Measurements from ENCODE around the gene XAB2.

Gene XAB2

GRCh38 chr19:7632340-7633203 lies 3.2 kb upstream of the XAB2 start:
- DNase-seq = no peak

DNA sequence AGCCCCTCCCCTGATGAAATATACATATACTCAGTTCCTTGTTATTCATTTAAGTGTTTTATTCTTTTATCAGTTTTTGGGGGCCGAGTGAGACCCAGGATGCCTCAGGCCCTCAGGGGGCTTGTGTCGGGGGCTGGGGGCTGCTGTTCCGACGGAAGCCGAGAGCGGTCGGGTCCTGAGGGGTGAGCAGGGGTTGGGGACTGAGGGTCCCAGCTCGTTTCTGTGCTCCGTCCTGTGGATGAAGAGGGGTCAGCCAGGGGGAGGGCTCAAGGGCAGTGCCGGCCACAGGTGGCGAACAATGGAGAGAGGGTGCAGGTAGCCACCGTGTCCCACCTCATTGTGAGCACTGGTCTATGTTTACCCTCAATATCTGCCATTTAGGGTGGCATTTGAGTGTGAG lies 2.2 kb upstream of the XAB2 start:
- DNase-seq = no peak

- DNase-seq = no peak
Measured at GRCh38 chr19:7628589-7629311, 595 bp downstream of the XAB2 start.

GRCh38 chr19:7627166-7627565 lies 2.2 kb downstream of the XAB2 start:
- DNase-seq = no peak

DNA sequence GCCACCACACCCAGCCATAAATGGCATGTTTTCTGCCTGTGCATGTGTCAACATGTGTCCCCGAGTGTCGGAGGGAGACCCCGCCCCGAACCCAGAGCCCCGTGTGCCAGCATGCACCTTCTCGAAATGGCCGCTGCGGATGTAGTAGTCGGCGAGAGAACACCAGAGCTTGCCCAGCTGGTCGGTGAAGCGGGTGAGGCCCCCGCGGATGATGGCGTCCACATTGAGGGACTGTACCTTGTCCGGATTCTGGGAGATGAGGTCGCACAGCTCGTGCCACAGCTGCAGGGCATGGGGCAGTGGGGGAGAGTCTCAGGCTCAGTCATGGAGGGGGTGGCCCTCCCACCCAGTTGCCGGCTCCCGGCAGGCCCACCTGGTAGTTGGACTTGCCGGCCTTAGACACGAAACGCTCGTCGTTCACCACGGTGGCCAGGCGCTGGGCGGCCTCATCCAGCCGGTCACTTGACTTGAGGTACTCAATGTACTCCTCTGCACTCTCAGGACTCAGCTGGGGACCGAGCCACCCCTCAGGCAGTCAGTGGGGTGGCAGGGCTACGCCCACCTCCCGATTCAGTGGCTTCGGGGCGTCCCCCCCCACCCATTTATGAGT lies 3.5 kb downstream of the XAB2 start:
- DNase-seq = no peak

DNA sequence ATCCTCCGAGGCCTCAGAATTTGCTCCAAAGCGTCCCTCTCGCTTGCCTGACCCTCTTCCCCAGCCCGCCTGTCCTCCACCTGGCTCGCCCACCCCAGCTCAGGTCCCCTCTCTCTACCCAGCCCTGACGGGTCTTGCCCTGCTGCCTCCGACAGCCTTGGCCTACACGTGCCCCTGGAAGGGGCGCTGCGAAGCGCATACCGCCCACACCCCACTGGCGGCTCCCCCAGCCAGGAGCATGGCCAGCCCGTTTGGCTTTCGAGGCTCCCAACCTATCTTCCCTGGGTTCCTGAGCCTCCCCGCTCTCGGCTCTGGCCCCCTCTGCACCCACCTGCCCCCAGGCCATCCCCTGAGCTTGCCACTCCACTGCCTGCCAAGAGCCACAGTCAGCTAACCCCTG lies 4.5 kb downstream of the XAB2 start:
- DNase-seq = no peak

- DNase-seq = no peak
Measured at GRCh38 chr19:7623725-7624603, 5.4 kb downstream of the XAB2 start.

DNA sequence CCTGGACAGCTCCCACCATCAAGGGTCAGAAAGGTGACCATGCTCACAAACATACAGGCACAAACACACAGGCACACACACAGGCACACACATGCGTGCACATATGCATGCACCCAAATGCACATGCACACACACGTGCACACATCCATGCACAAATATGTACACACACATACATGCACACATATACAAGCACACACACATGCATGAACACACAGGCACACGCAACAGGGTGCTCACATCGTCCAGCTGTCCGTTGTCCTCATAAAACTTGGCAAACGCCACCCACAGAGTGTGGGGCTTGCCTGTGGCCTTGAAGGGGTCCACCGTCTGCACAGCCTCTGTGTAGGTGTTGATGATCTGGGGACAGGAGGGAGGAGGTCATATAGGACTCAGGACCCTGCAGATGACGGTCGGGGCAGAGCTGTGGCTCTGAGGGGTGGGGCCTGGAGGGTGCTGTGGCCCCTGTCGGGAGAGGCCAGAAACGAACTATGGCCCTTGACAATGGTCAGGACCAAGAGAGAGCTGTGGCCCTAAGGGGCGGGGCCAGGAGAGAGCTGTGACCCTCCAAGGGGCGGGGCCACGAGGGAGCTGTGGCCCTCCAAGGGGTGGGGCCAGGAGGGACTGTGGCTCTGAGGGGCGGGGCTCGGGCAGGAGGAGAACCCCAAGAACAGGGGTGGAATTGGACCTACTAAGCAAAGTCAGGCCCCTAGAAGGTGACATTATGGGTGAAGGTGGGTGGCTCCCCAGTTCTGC lies 6.2 kb downstream of the XAB2 start:
- DNase-seq = no peak

DNA sequence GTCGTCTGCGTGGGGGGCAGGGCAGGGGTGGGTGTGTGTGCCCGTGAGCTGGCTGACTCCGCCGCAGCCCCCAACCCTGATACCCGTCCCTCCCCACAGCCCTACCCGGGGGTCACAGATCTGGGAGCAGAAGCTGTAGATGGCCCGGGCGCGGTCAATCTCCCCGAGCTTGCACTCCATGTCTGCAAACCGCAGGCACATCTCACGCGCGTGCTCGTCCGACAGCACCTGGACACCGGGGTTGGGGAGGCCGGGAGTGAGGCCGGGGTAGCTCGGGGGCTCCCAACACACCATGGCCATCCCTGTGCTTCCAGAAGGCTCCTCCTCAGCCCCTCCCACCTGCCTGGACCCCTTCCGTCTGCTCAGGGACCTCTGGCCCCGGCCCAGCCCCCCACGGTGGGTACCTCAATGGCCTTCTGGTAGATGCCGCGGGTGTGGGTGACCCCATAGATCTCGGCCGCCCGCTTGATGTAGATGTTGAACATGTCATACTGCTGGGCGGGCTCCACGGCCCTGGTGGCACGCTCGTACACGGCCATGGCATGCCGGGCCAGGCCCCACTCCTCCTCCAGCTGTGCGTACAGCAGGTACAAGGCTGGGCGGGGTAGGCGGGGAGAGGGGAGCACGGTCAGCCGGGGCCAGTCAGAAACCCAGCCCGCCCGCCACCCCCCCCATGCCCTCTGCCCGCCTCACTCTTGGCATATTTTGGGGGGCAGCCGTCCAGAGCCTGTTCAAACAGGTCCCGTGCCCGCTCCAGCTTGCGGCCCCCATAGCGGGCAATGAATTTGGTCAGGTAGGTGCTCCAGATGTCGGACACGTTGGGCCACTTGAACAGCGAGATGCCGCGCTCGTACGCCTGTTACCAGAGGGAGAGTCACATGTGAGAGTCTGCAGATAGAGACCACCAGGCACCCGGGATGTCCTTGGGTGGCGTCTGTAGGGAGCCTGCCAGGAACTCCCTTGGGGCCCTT lies 8.6 kb downstream of the XAB2 start:
- DNase-seq = no peak

GRCh38 chr19:7619671-7620441 lies 9.5 kb downstream of the XAB2 start:
- DNase-seq = no peak

- no peak for DNase-seq
Measured at GRCh38 chr19:7618771-7619510, 10.4 kb downstream of the XAB2 start.

- no peak for DNase-seq
Measured at GRCh38 chr19:7618348-7618747, 11.0 kb downstream of the XAB2 start.

DNA sequence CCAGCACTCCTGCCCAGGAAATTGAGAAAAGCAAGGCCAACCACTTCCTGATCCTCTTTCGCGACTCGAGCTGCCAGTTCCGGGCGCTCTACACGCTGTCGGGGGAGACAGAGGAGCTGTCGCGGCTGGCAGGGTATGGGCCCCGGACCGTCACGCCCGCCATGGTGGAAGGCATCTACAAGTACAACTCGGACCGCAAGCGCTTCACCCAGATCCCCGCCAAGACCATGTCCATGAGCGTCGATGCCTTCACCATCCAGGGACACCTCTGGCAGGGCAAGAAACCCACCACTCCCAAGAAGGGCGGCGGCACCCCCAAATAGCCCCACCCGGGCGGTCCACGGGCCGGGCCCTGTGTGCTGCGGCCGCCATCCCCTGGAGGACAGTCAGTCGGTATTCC lies 11.6 kb downstream of the XAB2 start:
- no peak for DNase-seq

- DNase-seq = no peak
Measured at GRCh38 chr19:7617172-7617571, 12.2 kb downstream of the XAB2 start.

GRCh38 chr19:7614859-7615741 lies 14.2 kb downstream of the XAB2 start:
- no peak for DNase-seq

- no peak for DNase-seq
Measured at GRCh38 chr19:7612282-7613274, 16.8 kb downstream of the XAB2 start.

Data from NCI-H446 treated with DMSO at 0.1 percent for 48 hours (cell line).